Fibroblast of pulmonary artery (primary cell): ENCODE data around the gene GMPR.

Source experiments
- DNase-seq: peaks from one replicate; pipeline ENCODE4 v3.0.0-alpha.2; 2010; ENCODE audit warnings: low read depth
- H3K4me3 ChIP-seq: replicated peaks from 2 replicates; pipeline ENCODE4 v1.5.1; 2011; ENCODE audit warnings: low read depth, mild to moderate bottlenecking, control low read depth, low read length, moderate library complexity
- CTCF ChIP-seq: IDR thresholded peaks from 2 replicates; pipeline ENCODE4 v1.5.1; 2011; ENCODE audit warnings: mild to moderate bottlenecking, control low read depth, low read length, inconsistent platforms; ENCODE audit errors: missing control alignments

GMPR gene

GRCh38 chr6:16200321-16200883 is 38.0 kb upstream of the GMPR start:
- peak; percentile 8 for DNase-seq
- no peak overlapping the region for H3K4me3 ChIP-seq
- TF ChIP-seq CTCF = no peak

- no peak for TF ChIP-seq CTCF
- H3K4me3 ChIP-seq = no peak overlapping the region
- no peak for DNase-seq
Measured at GRCh38 chr6:16201706-16202105, 36.7 kb upstream of the GMPR start.

GRCh38 chr6:16204653-16205376 is 33.6 kb upstream of the GMPR start:
- TF ChIP-seq CTCF = no peak
- no peak overlapping the region for H3K4me3 ChIP-seq
- no peak for DNase-seq

GRCh38 chr6:16205377-16206144 is 32.8 kb upstream of the GMPR start:
- peak; percentile 73 for DNase-seq
- no peak overlapping the region for H3K4me3 ChIP-seq
- no peak for TF ChIP-seq CTCF

- DNase-seq = peak; percentile 87
Measured at GRCh38 chr6:16206595-16207037, 31.8 kb upstream of the GMPR start.

GRCh38 chr6:16208989-16209388 is 29.4 kb upstream of the GMPR start:
- DNase-seq = no peak
- TF ChIP-seq CTCF = no peak
- H3K4me3 ChIP-seq = no peak overlapping the region

More at GRCh38 chr6:16206595-16207037, 31.8 kb upstream of the GMPR start:
- H3K4me3 ChIP-seq = no peak overlapping the region
- TF ChIP-seq CTCF = peak; percentile 99
